ENCODE data around the gene KIF4B. TPM values are rescaled to one million over a fixed set of nuclear protein-coding genes. Genes with fewer than 3 reads are reported as not detected.

The KIF4B gene
- total RNA-seq, 1 donor from 2014 or later: not detected

DNA sequence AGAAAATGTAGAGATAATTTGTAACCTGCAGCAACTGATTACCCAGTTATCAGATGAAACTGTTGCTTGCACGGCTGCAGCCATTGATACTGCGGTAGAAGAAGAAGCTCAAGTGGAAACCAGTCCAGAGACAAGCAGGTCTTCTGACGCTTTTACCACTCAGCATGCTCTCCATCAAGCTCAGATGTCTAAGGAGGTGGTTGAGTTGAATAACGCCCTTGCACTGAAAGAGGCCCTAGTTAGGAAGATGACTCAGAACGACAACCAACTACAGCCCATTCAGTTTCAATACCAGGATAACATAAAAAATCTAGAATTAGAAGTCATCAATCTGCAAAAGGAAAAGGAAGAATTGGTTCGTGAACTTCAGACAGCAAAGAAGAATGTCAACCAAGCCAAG lies 1.7 kb downstream of the KIF4B start:
- intact Hi-C loops (cut with DNase I): no loop called here
- Histone ChIP-seq H3K36me3 (no peaks in the 10 kb centered on the region), H3K27me3 (no peaks in the 10 kb centered on the region), H3K9me3 (no peaks in the 10 kb centered on the region), H3K4me1 (no peaks in the 10 kb centered on the region), H3K4me3 (no peak overlapping the region), H3K27ac (no peak overlapping the region)
- no peak for DNase-seq (ENCODE audit: low spot score in 2 of 2)
- TF ChIP-seq, protein P1, sequence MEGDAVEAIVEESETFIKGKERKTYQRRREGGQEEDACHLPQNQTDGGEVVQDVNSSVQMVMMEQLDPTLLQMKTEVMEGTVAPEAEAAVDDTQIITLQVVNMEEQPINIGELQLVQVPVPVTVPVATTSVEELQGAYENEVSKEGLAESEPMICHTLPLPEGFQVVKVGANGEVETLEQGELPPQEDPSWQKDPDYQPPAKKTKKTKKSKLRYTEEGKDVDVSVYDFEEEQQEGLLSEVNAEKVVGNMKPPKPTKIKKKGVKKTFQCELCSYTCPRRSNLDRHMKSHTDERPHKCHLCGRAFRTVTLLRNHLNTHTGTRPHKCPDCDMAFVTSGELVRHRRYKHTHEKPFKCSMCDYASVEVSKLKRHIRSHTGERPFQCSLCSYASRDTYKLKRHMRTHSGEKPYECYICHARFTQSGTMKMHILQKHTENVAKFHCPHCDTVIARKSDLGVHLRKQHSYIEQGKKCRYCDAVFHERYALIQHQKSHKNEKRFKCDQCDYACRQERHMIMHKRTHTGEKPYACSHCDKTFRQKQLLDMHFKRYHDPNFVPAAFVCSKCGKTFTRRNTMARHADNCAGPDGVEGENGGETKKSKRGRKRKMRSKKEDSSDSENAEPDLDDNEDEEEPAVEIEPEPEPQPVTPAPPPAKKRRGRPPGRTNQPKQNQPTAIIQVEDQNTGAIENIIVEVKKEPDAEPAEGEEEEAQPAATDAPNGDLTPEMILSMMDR (IDR thresholded peaks at IDR 0.05): no peak

DNA sequence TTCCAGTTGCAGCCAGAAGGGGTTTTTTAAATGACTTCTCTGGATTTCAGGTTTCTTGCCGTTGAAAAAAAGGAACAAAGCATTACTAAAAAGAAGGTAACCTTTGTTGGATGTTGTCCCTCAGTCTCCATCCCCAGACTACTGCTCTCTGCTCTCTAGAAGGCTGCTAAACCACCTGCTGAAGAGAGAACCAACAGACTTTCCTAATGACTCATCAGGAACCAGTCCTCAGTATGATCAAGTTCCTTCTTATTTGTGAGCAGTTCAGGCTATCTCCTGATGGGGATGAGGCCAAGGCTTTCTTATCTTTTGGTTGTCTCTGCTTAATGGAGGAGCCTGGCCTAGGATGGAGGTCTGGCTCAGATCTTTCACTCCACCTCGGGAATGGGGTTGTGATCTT lies 4.1 kb downstream of the KIF4B start:
- no peak overlapping the region for H3K4me3 ChIP-seq
- no peaks in the 10 kb centered on the region for H3K4me1 ChIP-seq
- H3K36me3 ChIP-seq: no peaks in the 10 kb centered on the region
- DNase-seq (ENCODE audit: low spot score in 2 of 2): no peak
- TF ChIP-seq, protein P1 (IDR thresholded peaks at IDR 0.05): no peak
- intact Hi-C loops (cut with DNase I): no loop called here
- no peak overlapping the region for H3K27ac ChIP-seq
- H3K9me3 ChIP-seq: no peaks in the 10 kb centered on the region
- H3K27me3 ChIP-seq: no peaks in the 10 kb centered on the region

DNA sequence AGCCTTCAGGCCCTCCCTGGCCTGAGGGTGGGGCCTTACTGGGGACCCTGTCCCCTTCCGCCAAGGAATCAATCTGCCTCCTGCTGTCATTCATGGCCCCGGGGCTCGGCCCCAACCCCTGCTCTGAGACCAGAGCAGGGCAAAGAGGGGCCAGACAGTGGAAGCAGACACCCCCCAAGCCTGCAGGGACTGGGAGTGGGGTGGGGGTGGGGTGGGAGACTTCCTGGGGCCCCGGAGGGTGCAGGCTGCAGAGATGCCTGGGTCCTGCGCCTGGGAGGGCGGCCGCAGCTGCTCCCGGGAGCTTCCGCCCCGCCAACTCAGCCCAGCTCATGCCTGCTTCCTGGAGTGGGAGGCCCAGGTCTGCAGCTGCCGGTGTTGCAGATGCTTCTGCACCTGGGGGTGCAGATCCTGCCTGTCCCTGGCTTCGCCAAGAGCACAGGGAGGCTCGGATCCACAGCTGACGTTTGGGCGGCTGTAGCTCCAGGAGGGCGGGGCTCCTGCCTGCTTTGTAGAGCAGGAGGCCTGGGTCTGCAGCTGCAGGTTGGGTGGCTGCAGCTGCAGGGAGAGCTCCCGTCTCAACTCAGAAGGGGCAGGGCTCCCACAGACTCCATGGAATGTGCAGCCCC lies 6.2 kb downstream of the KIF4B start:
- Histone ChIP-seq H3K4me3 (no peak overlapping the region), H3K27me3 (no peaks in the 10 kb centered on the region), H3K27ac (no peak overlapping the region), H3K36me3 (no peaks in the 10 kb centered on the region), H3K4me1 (no peaks in the 10 kb centered on the region), H3K9me3 (no peaks in the 10 kb centered on the region)
- DNase-seq (ENCODE audit: low spot score in 2 of 2): no peak
- TF ChIP-seq, protein P1 (IDR thresholded peaks at IDR 0.05): no peak
- intact Hi-C loops (cut with DNase I): no loop called here

DNA sequence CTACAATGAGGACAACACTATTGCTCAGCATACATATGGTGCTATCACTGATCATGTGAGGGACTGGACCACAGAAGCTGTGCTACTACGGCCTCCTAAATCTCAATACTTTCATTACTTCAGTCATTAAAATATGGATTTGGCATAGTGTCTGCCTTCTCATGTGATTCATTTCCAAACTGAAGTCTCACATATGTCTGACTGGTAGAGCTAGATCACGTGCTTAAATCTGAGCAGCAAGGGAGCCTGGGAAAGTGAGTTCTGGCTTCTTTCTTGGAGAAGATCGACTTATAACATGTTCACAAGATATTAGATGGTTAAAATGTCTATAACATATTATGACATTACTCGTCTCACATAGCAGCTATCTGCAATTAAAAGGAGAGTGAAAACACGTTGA lies 8.3 kb downstream of the KIF4B start:
- intact Hi-C loops (cut with DNase I): no loop called here
- TF ChIP-seq, protein P1 (IDR thresholded peaks at IDR 0.05): no peak
- H3K4me1 ChIP-seq: no peaks in the 10 kb centered on the region
- no peaks in the 10 kb centered on the region for H3K9me3 ChIP-seq
- H3K27me3 ChIP-seq: no peaks in the 10 kb centered on the region
- no peak overlapping the region for H3K4me3 ChIP-seq
- no peaks in the 10 kb centered on the region for H3K36me3 ChIP-seq
- no peak for DNase-seq (ENCODE audit: low spot score in 2 of 2)
- no peak overlapping the region for H3K27ac ChIP-seq

DNA sequence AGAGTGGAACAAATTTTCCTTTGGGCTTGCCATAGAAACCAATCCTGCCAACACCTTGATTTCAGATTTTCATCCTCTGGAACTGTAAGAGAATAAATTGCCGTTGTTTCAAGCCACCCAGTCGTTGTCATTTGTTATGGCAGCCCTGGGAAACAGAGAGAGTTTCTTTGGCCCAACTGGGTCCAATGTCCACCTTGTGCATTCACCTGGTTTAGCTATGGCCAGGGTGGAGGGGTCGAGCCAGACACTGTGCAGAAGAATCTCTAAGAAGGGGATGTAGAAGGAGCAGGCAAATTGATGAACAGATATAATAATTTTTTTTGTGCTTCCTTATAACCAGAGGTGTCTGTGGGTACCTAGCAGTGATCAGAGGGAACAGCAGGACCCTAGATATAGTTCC lies 9.8 kb downstream of the KIF4B start:
- TF ChIP-seq, protein P1 (IDR thresholded peaks at IDR 0.05): no peak
- no peaks in the 10 kb centered on the region for H3K9me3 ChIP-seq
- intact Hi-C loops (cut with DNase I): no loop called here
- DNase-seq (ENCODE audit: low spot score in 2 of 2): no peak
- H3K36me3 ChIP-seq: no peaks in the 10 kb centered on the region
- no peaks in the 10 kb centered on the region for H3K4me1 ChIP-seq
- no peaks in the 10 kb centered on the region for H3K27me3 ChIP-seq
- H3K4me3 ChIP-seq: no peak overlapping the region
- H3K27ac ChIP-seq: no peak overlapping the region

DNA sequence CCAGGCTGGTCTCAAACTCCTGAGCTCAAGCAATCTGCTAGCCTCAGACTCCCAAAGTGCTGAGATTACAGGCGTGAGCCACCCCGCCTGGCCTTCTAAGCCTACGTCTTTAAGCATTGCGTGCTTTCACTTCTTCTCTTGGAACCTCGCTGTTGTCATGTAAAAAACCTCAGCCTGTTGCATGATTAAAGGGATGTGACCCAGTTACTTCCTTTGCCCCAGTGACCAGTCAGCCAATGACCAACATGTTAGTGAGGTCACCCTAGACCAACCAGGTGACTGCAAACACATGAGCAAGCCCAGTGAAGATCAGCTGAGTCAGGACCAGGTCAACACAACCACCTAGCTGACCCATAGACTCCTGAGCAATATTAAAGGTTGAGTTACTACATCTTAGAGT lies 10.5 kb downstream of the KIF4B start:
- Histone ChIP-seq H3K36me3 (no peaks in the 10 kb centered on the region), H3K27ac (no peak overlapping the region), H3K4me1 (no peaks in the 10 kb centered on the region), H3K4me3 (no peak overlapping the region), H3K27me3 (no peaks in the 10 kb centered on the region), H3K9me3 (peaks cover 0 to 6% of the 10 kb centered on the region in 2 donors)
- no peak for DNase-seq (ENCODE audit: low spot score in 2 of 2)
- intact Hi-C loops (cut with DNase I): no loop called here
- TF ChIP-seq, protein P1 (IDR thresholded peaks at IDR 0.05): no peak

Measured in ascending aorta (tissue), 2 donors.